HG03060 (cell line): ENCODE data around the gene DGKG.

ENCODE experiments used
- ATAC-seq: cut with Tn5 transposase; IDR thresholded peaks from one replicate; pipeline ENCODE4 v1.9.1; 2021; ENCODE audit warnings: low read depth, moderate number of reproducible peaks; ENCODE audit not compliant: unreplicated experiment

DGKG gene

DNA sequence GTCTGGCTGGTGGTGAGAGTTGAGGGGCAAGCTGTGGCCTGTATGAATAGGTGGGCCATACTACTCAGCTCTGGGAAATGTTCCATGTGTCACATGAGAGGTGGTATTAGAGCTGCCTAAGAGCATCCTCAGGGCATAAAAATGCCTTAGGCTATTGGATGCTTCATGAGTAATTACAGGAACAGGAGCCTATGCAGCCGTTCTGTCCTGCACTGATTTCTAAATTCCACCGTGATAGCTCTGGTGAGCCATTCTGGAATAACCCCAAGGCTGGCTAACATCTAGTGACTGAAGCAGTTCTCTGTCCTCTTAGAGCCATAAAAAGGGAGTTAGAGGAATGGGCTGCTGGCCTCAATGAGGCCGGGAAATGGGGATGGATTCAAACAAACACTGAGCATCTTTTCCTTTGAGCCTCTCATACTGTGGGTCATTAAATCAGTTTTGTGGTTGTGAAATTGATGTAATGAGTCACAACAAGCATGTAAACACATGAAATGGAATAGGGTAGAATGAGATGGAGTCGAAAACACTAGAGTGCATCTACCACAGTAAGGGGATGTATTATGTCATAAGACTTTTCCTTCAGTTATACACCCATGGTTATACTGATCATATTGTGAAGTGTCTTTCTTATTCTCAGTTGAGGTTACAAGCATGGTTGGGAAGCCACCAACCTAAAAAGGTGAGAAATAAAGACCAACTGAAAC lies 41.0 kb downstream of the DGKG start:
- ATAC-seq, result no peak

DNA sequence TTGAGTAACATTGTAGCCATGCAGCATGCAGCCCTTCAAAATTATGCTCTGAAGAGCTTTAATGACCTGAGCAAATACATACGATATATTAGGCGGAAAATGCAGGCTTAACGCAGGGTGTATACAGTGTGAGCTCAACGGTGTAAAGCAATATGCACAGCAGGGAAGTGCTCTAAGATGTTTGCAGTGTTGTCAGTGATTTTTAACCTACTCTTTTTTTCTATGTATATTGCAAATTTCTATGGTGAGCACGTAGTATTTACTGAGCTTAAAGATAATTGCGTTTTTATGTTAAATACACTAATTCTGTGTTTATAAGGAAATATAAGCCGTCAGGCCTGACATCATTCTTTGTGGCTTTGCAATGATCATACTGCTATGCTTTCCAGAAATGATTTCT lies 42.1 kb downstream of the DGKG start:
- no peak for ATAC-seq

DNA sequence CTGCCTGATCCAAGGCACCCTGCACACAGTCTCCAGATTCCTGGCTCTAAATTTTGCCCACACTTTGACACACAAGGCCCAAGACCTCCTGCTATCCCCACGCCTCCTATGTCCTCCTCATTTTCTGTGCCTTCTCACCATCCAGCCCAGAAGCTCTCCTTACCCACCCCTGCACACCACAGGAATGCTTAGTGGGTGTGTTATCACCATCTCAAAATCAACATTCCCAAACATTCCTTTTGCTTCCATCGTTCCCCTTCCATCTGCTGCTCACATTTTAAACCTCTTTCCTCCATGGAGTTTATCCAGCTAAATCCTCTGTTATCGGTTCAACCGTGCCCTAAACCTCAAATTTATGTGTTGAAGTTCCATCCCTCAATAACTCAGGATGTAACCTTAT lies 43.9 kb downstream of the DGKG start:
- no peak for ATAC-seq

DNA sequence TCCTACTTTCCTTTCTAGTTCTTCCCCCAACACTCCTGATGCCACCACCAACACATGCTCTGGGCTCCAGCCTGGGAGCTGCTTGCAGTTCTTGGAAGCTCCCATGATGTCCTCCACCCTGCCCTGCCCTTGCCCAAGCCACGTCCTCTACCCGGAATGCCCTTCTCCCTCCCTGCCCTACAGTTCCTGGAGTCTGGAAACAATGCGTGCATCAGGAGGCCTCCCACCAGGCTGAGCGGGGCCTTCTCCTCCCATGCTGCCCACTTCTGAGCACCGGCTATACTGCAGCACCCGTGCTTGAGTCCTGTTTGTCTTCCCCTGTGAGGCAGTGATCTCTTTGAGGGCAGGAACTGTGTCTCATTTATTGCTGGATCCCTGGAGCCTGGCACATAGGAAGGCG lies 44.6 kb downstream of the DGKG start:
- no peak for ATAC-seq

DNA sequence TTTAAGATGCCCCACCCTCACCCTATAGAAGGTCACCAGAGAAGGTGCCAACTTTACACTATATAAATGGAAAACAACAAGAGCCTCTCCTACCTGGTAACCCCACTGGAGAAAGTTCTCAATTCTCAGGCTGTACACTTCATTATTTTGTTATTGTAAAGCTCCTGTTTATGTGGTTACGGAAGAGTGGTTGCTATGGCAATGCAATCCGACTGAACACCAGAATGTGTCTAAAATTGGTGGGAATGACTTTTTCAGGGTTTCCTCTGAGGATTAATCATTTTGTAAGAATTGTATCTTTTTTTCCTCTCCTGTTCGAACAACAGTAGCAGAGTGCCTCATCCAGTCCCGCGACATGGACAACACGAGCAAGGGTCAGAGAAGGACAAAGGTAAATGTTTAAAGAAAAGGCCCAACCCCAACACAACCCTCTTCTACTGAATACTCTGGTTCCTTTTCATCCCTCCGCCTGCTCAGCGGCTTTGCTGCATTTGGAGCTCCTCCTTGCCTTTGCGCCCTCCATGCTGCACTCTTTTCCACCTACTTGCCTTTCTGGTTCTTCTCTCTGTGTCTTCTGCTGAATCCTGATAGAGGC lies 45.3 kb downstream of the DGKG start:
- ATAC-seq, result no peak

DNA sequence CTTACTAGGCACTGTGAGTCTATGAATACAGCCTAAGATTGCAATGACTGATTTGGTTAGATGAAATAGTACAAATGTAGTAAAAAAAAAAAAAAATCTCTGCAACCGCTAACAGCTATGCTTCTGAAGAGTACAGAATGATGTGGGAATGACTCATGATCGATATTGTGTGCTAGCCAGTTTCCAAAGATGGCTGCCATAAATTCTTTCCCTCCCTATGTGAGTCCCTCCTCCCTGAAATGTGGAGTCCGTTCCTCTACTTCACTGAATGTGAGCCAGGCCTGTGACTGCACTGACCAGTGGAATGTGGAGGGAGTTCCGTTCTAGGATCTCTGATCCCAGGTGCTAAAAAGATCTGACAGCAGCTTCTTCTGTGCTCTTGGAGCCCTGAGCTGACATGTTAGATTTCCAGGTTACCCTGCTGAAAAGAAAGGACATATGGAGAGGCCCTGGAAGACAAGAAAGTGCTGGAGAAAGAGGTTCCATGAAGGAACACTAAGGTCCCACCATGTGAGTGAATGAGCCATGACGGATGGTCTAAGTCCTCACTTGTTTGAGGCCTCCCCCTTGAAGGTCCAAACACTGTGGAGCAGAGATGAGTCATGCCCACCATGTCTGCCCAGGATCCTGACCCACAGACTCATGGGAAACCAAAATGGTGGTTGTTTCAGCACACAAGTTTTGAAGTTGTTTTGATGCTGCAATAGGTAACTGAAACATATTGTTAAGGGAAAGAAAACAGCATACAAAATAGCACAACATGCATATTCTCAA lies 46.3 kb downstream of the DGKG start:
- no peak for ATAC-seq

DNA sequence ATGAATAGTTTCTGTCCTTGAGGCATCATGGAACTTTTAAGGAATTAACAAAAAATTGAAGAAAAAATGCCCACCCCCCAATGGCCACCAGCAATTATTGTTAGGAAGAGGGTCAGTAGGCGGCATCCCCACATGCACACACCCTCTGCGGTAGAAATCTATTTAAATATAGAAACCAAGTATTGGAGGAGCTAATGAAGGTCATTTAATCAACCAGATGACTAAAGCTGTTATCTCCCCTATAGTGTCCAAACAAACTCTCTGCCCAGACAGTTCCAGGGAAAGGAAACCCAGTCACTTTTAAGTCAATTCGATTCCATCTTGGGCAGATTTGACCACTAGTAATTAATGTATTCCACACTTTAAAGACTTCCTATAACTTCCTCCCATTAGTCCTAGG lies 47.1 kb downstream of the DGKG start:
- ATAC-seq, result no peak

DNA sequence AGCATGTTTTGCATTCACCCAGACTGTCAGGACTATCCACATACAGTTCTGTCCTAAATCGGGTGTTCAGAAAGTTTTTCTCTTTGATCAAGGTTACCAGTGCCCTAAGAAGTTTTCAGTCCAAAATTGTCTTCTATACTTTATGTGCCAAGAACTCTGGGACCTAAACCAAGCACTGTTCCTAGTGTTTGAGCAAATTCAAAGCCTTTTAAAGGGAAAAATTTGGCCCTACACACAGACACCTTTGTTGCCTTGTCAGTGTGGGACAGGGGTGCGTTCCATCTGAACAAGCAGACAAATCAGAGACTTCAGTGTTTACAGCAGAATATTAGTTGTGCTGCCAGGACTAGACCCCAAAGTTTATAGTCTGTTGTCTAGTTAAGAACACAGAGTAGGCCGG lies 50.6 kb downstream of the DGKG start:
- ATAC-seq, result no peak

DNA sequence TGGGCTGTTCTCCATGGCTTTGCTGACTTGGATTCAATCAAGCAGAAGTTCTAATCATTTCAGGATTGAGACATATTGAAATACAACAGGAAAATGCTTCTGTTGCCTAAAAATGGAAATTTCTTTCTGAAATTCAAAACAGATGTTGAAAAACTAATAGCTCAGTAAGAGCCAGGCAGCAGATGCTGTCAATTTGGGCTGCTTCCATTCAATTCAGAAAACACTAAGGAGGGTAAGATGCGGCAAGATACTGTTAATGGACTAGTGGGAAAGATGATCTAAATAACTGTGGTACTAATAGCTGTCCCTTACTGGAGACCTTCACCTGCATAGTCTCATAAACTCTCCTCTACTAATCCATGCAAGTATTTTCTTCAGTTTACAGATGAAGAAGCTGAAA lies 53.5 kb downstream of the DGKG start:
- ATAC-seq, result no peak

DNA sequence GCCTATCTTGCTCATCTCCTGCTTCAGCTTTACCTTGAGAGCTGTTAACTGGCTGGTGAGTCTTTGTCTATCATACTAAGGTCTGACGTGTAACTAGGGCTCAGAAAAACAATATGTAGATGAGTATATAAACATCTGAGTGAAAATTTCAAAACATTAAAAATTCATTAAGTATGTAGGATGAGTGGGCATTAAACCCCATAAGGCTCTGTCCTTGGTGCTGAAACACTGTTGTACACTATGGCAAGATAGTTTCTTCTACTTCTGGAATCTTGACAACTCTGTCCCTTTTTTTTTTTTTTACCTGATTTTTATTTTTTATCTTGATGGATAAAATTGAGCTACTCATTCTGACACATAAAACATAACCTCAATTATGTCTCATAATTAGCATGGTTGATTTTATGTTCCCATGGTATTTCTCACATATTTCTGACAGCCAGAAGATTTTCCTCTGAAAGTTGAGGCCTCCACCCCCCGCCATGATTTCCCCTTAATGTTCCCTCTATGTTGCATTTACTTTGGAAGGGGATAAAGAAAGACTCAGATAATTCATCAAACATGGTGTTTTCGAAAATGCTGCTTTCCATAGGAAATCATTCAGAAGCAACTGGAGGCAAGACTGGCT lies 54.3 kb downstream of the DGKG start:
- no peak for ATAC-seq

DNA sequence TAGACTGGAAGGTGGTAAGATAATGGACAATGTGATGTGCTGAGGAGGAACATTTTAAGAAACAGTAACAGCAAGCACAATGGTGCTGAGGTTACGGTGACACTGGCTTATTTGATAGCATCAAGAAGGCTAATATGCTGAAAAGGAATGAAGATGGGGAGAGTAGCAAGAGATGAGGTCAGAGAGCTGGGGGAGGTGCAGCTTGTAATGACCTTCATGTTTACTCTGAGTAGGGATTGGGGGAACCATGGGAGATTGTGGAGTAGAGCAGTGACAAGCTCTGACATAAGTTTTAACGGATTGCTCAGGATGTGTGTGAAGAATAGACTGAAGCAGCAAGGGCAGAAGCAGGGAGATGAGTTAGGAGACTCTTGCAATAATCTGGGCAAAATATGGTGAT lies 56.7 kb downstream of the DGKG start:
- no peak for ATAC-seq

DNA sequence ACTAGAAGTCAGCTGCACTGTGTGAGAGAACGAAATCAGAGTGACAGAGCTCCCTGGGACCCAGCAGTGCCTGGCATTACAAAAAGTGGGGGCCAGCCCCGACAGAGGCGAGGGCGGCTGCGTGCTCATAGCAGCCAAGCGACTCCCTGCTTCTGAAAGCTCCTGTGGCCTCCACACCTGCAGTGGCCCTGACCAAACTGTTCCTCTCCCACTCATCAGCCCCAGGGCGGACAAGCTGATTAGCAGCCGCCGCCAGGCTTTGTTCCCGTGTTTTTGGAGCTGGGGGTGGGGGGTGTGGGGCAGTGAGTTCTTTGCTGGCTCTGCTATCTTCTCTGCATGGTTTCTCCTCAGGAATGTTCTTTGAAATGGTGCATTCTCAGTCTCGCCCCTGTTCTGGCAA lies 58.1 kb downstream of the DGKG start:
- ATAC-seq, result no peak

DNA sequence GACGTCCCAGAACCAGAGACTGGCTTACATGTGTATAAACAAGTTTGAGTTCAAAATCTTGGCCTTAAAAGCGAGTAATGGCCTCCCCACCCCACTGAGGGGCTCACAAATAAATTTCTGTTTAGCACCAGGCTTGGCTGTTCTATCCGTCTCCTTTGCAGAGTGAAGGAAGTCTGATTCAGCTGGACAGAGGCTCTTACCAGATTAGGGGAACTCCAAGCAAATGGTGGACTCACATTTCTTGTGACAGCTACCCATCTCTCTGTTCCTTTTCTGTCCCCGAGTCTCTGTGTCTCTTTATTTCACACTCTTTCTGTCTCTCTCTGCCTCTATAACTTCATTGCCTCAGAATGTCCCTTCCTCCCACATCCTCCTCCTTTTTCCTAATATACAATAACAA lies 62.7 kb downstream of the DGKG start:
- ATAC-seq, result no peak

DNA sequence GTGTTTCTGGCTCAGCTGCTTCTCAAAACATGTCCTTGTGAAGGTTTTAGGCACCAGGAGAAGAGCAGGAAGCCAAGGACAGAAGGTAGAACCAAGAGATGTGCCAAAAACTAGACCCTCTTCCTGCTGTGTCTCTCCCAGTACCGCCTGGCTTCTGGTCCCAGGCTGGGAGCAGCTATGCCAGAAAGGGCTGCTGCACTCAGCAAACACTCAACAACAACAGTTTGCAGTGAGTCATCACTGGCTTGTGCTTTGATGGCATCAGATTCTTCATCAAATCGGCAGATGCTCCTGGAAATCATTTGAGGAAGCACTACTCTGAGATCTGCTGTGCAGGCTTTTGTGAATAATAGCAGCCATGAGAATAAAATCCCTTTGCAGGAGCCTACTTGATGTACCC lies 63.2 kb downstream of the DGKG start:
- ATAC-seq, result no peak

DNA sequence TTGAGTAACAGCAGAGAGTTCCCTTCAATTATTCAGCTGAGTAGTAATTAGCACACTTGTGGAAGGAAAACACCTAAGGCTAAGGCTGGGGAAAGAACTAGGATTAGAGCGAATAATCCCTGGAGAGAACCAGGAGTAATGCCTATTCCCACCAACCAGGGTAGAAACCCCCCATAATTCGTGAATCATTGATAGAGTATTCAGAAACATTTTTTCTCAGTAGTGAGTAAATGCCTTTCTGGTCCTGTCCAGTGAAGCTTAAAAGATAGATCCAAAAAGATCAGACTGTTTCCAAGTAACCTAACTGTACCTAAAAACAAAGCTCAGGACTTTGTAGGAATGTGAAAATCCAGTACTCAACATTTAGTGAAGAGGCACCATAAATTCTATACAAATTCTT lies 71.2 kb downstream of the DGKG start:
- ATAC-seq, result no peak

DNA sequence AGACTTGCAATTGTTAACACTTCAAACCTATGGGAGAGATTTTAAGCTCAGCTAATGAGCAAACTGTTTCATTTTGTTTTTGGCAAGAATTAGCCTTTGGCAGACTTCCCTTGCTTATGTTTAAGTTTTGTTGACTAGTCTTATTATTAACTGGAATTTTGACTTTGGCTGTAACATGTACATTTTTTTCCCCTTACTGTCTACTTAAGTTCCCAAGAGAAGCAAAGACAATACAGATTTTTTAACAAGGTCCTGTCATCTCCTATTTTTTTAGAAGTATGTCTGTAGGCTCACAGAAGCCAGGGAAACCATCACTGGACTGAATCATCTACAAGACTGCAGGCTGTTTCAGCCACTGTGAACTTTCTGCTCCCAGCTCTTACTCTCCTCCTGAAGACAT lies 74.3 kb downstream of the DGKG start:
- ATAC-seq, result no peak

DNA sequence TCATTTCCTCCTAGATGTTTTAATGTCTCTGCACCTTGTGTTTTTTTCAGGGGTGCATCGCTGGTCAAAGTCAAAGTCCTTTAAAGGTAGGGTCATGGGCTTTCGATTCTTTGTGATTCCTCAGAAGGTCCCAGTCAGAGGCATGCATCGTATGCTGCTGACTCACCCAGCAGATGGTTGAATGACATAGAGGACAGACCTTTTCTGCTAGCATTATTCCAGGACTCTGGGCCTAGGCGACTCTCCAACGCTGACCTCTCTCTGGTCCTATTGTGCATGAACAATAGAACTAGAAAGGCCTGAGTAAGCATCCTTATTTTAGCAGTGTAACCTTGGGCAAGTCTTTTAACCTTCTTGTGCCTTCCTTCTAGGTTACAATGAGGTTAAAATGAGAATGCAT lies 75.9 kb downstream of the DGKG start:
- ATAC-seq, result no peak

DNA sequence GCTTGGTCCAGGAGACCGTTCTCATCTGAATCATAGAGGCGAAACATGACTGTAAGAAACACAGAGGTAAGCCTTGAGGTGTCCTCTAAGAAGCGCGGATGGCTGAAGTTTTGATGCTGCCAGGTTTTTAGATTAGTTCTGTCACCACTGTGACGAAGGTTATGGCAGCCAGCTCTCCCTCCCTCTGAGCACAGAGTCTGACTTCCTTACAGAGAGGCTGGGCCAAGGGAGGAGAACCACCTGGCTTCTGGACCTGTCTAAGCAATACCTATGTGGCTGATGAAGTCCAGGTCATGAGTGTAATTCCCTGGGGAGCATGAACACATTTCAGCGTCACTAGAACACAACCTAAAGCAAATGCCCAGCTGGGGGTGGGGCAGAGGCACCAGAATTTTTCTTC lies 77.4 kb downstream of the DGKG start:
- no peak for ATAC-seq

DNA sequence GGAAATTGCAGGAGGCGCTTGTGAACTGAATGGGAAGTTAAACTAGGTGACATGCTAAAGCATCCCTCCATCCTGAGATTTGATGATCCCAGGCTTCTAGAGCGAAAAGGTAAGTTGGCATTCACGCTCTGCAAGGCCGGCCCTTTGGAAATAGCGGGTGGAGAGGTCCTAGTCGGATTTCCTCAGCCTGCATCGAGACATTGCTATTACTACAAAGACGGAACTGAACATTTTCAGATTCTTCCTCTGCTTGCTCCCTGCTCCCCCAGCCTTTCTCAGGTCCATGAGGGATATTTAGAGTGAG lies 77.7 kb downstream of the DGKG start:
- ATAC-seq, result no peak

DNA sequence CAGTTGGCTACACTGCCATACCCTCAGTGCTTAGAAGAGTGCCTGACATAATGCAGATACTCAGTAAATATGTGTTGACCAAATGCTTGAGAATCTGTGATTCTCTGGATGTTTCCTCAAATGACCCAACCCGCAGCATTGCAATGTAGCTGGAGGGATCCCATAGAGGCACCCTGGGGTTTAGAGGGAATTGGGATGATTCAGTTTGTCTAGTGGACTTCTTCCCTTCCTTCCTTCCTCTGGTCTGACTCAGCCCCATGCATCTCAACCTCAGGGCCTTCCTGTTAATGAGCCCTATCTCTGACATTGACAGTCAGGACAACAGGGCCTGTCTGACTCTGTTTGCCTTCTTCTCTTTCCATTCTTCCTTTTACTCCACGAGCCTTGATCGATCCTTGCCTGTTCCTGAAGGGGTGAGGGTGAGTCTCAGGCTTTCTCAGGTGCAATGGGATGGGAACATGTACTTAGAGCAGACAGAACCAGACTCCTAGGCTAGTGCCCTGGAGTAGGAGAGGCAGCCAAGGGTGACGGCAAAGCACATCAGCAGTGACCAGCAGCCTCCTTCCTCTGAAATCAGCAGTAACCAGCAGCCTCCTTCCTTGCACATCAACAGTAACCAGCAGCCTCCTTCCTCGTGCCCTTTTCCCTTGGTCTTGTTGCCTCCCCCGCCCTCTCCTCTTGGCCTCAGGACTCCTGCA lies 78.2 kb downstream of the DGKG start:
- ATAC-seq, result no peak

DNA sequence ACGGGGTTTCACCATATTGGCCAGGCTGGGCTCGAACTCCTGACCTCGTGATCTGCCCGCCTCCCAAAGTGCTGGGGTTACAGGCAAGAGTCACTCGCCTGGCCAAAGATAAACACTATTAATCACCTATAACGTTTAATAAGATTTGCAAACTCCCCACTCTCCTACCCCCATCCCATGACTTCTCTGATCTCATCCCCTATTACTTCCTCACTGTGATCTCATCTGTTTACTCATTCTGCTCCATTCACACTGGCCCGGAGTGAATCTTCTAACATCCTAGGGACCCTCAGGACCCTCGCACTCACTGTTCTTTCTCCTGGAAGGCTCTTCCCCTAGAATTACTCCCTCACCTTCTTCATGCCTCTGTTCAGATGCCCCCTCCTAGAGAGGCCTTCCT lies 78.9 kb downstream of the DGKG start:
- no peak for ATAC-seq
